Nephron progenitor cell (in vitro differentiated cells): ENCODE measurements around the gene HTR2C.

Experiments
- DNase-seq: peaks from one replicate; pipeline ENCODE4 v3.0.0; 2021
- H3K27ac Mint-ChIP-seq: 2 replicates; pipeline ENCODE4 v1.8.0; 2021; ENCODE audit warnings: mild to moderate bottlenecking, moderate library complexity, mixed read lengths
- H3K27me3 Mint-ChIP-seq: 2 replicates; pipeline ENCODE4 v1.8.0; 2021; ENCODE audit warnings: mild to moderate bottlenecking, low read depth, mixed read lengths; ENCODE audit not compliant: poor library complexity
- H3K36me3 Mint-ChIP-seq: 2 replicates; pipeline ENCODE4 v1.8.0; 2021; ENCODE audit warnings: low read depth, mixed read lengths
- H3K4me1 Mint-ChIP-seq: 2 replicates; pipeline ENCODE4 v1.8.0; 2021; ENCODE audit warnings: mixed read lengths
- H3K4me3 Mint-ChIP-seq: 2 replicates; pipeline ENCODE4 v1.8.0; 2021; ENCODE audit warnings: mild to moderate bottlenecking, moderate library complexity, mixed read lengths
- H3K9me3 Mint-ChIP-seq: 2 replicates; pipeline ENCODE4 v1.8.0; 2021; ENCODE audit warnings: mild to moderate bottlenecking, moderate library complexity, mixed read lengths
- CTCF ChIP-seq: fragments of 200-600 bp; sonication (generic); IDR thresholded peaks from 2 replicates; pipeline ENCODE4 v1.5.0; 2021; ENCODE audit warnings: antibody characterized with exemption

Gene HTR2C

GRCh38 chrX:114903618-114904017 is 319.7 kb downstream of the HTR2C start:
- Mint-ChIP-seq H3K4me3 (no peak overlapping the region), H3K27me3 (peaks cover 23% of the 10 kb centered on the region), H3K27ac (no peak overlapping the region), H3K9me3 (no peaks in the 10 kb centered on the region), H3K36me3 (no peaks in the 10 kb centered on the region), H3K4me1 (no peaks in the 10 kb centered on the region)
- no peak for TF ChIP-seq CTCF
- no peak for DNase-seq

DNA sequence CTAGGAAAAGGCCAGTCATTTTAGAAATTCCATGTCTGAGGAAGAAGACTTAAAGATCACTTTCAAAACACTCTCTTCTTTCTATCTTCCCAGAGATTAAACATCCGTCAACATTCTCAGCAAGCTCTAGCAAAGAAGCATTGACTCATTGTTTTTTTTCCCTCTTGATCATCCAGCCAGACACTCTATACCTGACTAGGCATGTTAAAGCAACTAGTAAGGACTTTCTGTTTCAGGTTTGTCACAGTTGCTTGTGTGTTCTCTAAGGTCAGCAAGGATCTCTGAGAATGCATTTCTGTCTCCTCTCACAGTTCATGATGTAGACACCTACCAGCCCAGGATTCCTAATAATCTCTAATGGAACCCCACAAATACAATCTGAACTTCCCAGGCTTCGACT is 321.4 kb downstream of the HTR2C start:
- Mint-ChIP-seq H3K27ac (no peak overlapping the region), H3K4me3 (no peak overlapping the region), H3K4me1 (no peaks in the 10 kb centered on the region), H3K36me3 (no peaks in the 10 kb centered on the region), H3K9me3 (no peaks in the 10 kb centered on the region), H3K27me3 (peaks cover 23% of the 10 kb centered on the region)
- DNase-seq = no peak
- TF ChIP-seq CTCF = no peak

- no peak for TF ChIP-seq CTCF
- no peaks in the 10 kb centered on the region for H3K4me1 Mint-ChIP-seq
These were observed 323.2 kb downstream of the HTR2C start for GRCh38 chrX:114906984-114907510.

DNA sequence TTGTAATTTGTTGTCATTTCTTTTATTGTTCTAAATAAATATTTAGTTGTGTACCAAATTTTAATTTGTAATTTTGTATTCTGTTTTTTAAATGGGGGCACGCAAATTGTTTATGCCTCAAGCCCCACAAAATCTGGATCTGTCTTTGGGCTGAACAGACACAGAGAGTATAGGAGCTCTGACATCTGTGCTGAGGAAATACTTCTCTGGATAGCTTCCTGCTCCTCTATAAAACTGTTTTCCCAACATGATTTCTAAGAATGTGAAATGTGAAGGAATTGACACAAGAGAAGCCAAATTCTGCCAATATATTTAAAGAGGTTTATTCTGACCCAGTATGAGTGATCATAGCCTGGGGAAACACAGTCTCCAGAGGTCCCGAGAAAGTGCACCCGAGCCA is 340.5 kb downstream of the HTR2C start:
- no peaks in the 10 kb centered on the region for H3K36me3 Mint-ChIP-seq
- no peaks in the 10 kb centered on the region for H3K4me1 Mint-ChIP-seq
- H3K27me3 Mint-ChIP-seq = no peaks in the 10 kb centered on the region
- no peak overlapping the region for H3K4me3 Mint-ChIP-seq
- no peak overlapping the region for H3K27ac Mint-ChIP-seq
- TF ChIP-seq CTCF = no peak
- no peaks in the 10 kb centered on the region for H3K9me3 Mint-ChIP-seq
- no peak for DNase-seq

More at GRCh38 chrX:114906984-114907510, 323.2 kb downstream of the HTR2C start:
- DNase-seq = no peak
- H3K9me3 Mint-ChIP-seq = no peaks in the 10 kb centered on the region
- H3K27ac Mint-ChIP-seq = no peak overlapping the region
- H3K4me3 Mint-ChIP-seq = no peak overlapping the region
- H3K36me3 Mint-ChIP-seq = no peaks in the 10 kb centered on the region
- peaks cover 23% of the 10 kb centered on the region for H3K27me3 Mint-ChIP-seq

- Mint-ChIP-seq H3K4me1 (no peaks in the 10 kb centered on the region), H3K27ac (no peak overlapping the region), H3K36me3 (no peaks in the 10 kb centered on the region), H3K9me3 (no peaks in the 10 kb centered on the region), H3K4me3 (no peak overlapping the region), H3K27me3 (no peaks in the 10 kb centered on the region)
- no peak for DNase-seq
- no peak for TF ChIP-seq CTCF
These were observed 341.0 kb downstream of the HTR2C start for GRCh38 chrX:114924856-114925255.

DNA sequence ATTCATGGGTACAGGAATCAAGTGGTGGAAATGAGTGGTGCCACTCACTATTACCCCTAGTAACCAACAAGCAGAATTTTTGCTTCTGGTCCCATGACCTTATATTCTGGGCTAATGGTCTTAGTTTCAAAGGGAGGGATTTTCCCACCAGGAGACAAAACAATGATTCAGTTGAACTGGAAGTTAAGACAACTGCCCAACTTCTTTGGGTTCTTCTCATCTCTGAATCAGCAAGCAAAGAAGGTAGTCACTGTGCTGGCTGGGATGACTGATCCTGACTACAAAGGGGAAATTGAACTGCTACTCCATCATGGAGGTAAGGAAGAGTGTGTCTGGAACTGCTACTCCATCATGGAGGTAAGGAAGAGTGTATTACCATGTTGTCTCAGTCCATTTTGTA is 346.3 kb downstream of the HTR2C start:
- Mint-ChIP-seq H3K4me1 (no peaks in the 10 kb centered on the region), H3K27me3 (peaks cover 4% of the 10 kb centered on the region), H3K9me3 (peaks cover 45% of the 10 kb centered on the region), H3K4me3 (no peak overlapping the region), H3K36me3 (no peaks in the 10 kb centered on the region), H3K27ac (no peak overlapping the region)
- no peak for TF ChIP-seq CTCF
- DNase-seq = no peak
